K562 (cell line): Measurements from ENCODE around the gene PRDM11. TPM values are rescaled to one million over a fixed set of nuclear protein-coding genes. Genes with fewer than 3 reads are reported as not detected.
A peak's percentile ranks its signal among the peaks of the same experiment; 100 is the strongest.

ENCODE experiments used
- ATAC-seq: fragments of 200-7000 bp; cut with Tn5 transposase; 3 replicates; pipeline ENCODE4 v1.9.1; 2020; ENCODE audit warnings: moderate library complexity
- BruUV-seq: library from RNA; stranded (reverse); fragments of 400-500 nt; replicated peaks from 2 replicates; lab custom pipeline; 2021; lab: Mats Ljungman, UMichigan
- CTCF ChIA-PET: fragments of 300-600 bp; formaldehyde crosslinking; extraction: SDS; loops from one replicate; lab custom pipeline; 2021; ENCODE audit warnings: low intra/inter-chr PET ratio; lab: Yijun Ruan, JAX
- POLR2A ChIA-PET: fragments of 300-600, 350-650 bp; sonication (Branson Sonifier 250); formaldehyde crosslinking; extraction: SDS; loops from one replicate; lab custom pipeline; 2021; ENCODE audit warnings: antibody characterized with exemption, inconsistent platforms; lab: Yijun Ruan, JAX
- DNase-seq, 4 experiments: peaks; one replicate each; pipeline versions ENCODE4 v3.0.0 to v3.0.0-alpha.2; 2011 to 2018; ENCODE audit warnings: low spot score in 3 of 4, mixed read lengths in 3 of 4; ENCODE audit errors: extremely low read depth in 1 of 4
- FAIRE-seq: peaks from 2 replicates; lab custom pipeline; 2011; peaks lifted over from hg19 to GRCh38; lab: Jason Lieb, UNC
- H2AFZ ChIP-seq: 2 replicates; pipeline ENCODE4 v1.6.0; 2011; ENCODE audit warnings: low read depth, low read length, control low read depth, inconsistent platforms
- H3K27ac ChIP-seq: fragments of 200-600 bp; 3 replicates; pipeline ENCODE4 v1.8.0; 2011; ENCODE audit warnings: low read depth, mild to moderate bottlenecking, control low read depth, inconsistent platforms, low read length, moderate library complexity, mixed read lengths; ENCODE audit errors: extremely low read depth
- H3K27me3 ChIP-seq, 2 experiments: fragments of 300-600 bp in 1 of 2; 2 replicates in 1 of 2; 3 replicates in 1 of 2; pipeline versions ENCODE4 v1.6.0 to v1.8.0; 2011; ENCODE audit warnings: inconsistent platforms in 2 of 2, low read length in 2 of 2, mild to moderate bottlenecking in 1 of 2, mixed read lengths in 1 of 2, moderate library complexity in 1 of 2; ENCODE audit not compliant: control insufficient read depth in 2 of 2, insufficient read depth in 2 of 2
- H3K36me3 ChIP-seq: fragments of 300-600 bp; 3 replicates; pipeline ENCODE4 v1.8.0; 2011; ENCODE audit warnings: mild to moderate bottlenecking, low read length, inconsistent platforms; ENCODE audit not compliant: control insufficient read depth, insufficient read depth
- H3K4me1 ChIP-seq, 2 experiments: fragments of 200-600 bp in 1 of 2; replicated peaks in 1 of 2; 2 replicates in 1 of 2; 3 replicates in 1 of 2; pipeline versions ENCODE4 v1.5.1 to v1.8.0; 2011; ENCODE audit warnings: inconsistent platforms in 2 of 2, low read length in 2 of 2, mild to moderate bottlenecking in 1 of 2, mixed read lengths in 1 of 2, moderate library complexity in 1 of 2; ENCODE audit not compliant: control insufficient read depth in 2 of 2, insufficient read depth in 2 of 2
- H3K4me2 ChIP-seq: 2 replicates; pipeline ENCODE4 v1.6.1; 2011; ENCODE audit warnings: low read length, control low read depth, inconsistent platforms, mixed read lengths; ENCODE audit not compliant: insufficient read depth
- H3K4me3 ChIP-seq: fragments of 200-600 bp; sonication (generic), shearing (Covaris generic); 2 replicates; pipeline ENCODE4 v1.5.1; 2016; ENCODE audit warnings: control low read depth, inconsistent platforms
- H3K79me2 ChIP-seq: fragments of 200-600 bp; 3 replicates; pipeline ENCODE4 v1.8.0; 2011; ENCODE audit warnings: low read length, inconsistent platforms; ENCODE audit not compliant: control insufficient read depth, insufficient read depth
- H3K9ac ChIP-seq, 2 experiments: 2 replicates each; pipeline versions ENCODE4 v1.6.0 to v1.6.1; 2011; ENCODE audit warnings: low read depth in 2 of 2, low read length in 2 of 2, control low read depth in 1 of 2, inconsistent platforms in 1 of 2, mild to moderate bottlenecking in 1 of 2, mixed read lengths in 1 of 2; ENCODE audit not compliant: insufficient read depth in 1 of 2
- H3K9me1 ChIP-seq: one replicate; pipeline ENCODE4 v1.6.0; 2011; ENCODE audit warnings: inconsistent platforms, mild to moderate bottlenecking, low read length, moderate library complexity; ENCODE audit not compliant: control insufficient read depth, insufficient read depth
- H3K9me3 ChIP-seq: replicated peaks from 2 replicates; pipeline ENCODE4 v1.5.1; 2011; ENCODE audit warnings: low read depth, low read length, inconsistent platforms; ENCODE audit not compliant: control insufficient read depth, insufficient read depth
- H4K20me1 ChIP-seq: replicated peaks from 2 replicates; pipeline ENCODE4 v1.6.1; 2011; ENCODE audit warnings: low read length, inconsistent platforms, mixed read lengths; ENCODE audit not compliant: control insufficient read depth, insufficient read depth
- BRD4 ChIP-seq: fragments of 200-600 bp; sonication (generic); IDR thresholded peaks from 2 replicates; pipeline ENCODE4 v1.6.1; 2017; ENCODE audit warnings: inconsistent platforms
- CREB1 ChIP-seq, 2 experiments: sonication (generic) in 1 of 2; formaldehyde crosslinking in 1 of 2; IDR thresholded peaks; 2 replicates each; pipeline versions ENCODE4 v1.6.1 to v1.8.0; 2012 to 2022; ENCODE audit warnings: inconsistent platforms in 1 of 2, mild to moderate bottlenecking in 1 of 2, missing genetic modification reagents in 1 of 2, moderate library complexity in 1 of 2
- DMBX1 ChIP-seq: fragments of 250-450 bp; sonication (Bioruptor Pico); IDR thresholded peaks from 2 replicates; pipeline ENCODE4 v1.8.0; 2022; ENCODE audit warnings: inconsistent platforms, mild to moderate bottlenecking, moderate library complexity, borderline replicate concordance
- HDAC8 ChIP-seq: fragments of 450-650 bp; IDR thresholded peaks from 2 replicates; pipeline ENCODE4 v1.6.1; 2016; ENCODE audit warnings: mild to moderate bottlenecking, missing genetic modification characterization, moderate library complexity, missing compliant biosample characterization
- MYC ChIP-seq, 2 experiments: fragments of 250-450 bp in 1 of 2; sonication (Bioruptor Pico) in 1 of 2; IDR thresholded peaks; 2 replicates each; pipeline versions ENCODE4 v1.5.1 to v1.6.1; 2012 to 2021; ENCODE audit warnings: low read depth in 2 of 2, borderline replicate concordance in 1 of 2, improper control_type of control experiment in 1 of 2, low read length in 1 of 2, mild to moderate bottlenecking in 1 of 2, moderate library complexity in 1 of 2
- RBM25 ChIP-seq: fragments of 200-400 bp; formaldehyde crosslinking; IDR thresholded peaks from 2 replicates; pipeline ENCODE4 v1.6.1; 2018; ENCODE audit warnings: low read length, low read depth, moderate library complexity; ENCODE audit not compliant: severe bottlenecking
- RBM39 ChIP-seq: fragments of 200-400 bp; formaldehyde crosslinking; optimal IDR thresholded peaks from 2 replicates; pipeline ENCODE3; 2018; ENCODE audit warnings: low read depth, low read length
- TEAD2 ChIP-seq: fragments of 450-650 bp; IDR thresholded peaks from 2 replicates; pipeline ENCODE4 v1.6.1; 2016; ENCODE audit warnings: missing genetic modification characterization, control low read depth, missing compliant biosample characterization
- XRCC5 ChIP-seq: fragments of 200-400 bp; formaldehyde crosslinking; IDR thresholded peaks from 2 replicates; pipeline ENCODE4 v1.6.1; 2017; ENCODE audit warnings: low read depth, mild to moderate bottlenecking, low read length
- ZFP36 ChIP-seq: fragments of 150-350 bp; IDR thresholded peaks from 2 replicates; pipeline ENCODE4 v1.6.1; 2018; ENCODE audit warnings: low read length, low read depth; ENCODE audit not compliant: partially characterized antibody
- ZNF766 ChIP-seq: fragments of 200-800 bp; sonication (Bioruptor generic); conservative IDR thresholded peaks from 2 replicates; pipeline ENCODE4 v1.6.1; 2016; ENCODE audit warnings: missing genetic modification characterization, missing compliant biosample characterization
- WGBS: fragments of 100-300 bp; shearing (Covaris generic); methylation state at CpG from one replicate; pipeline ENCODE4 v1.1.6; 2016; ENCODE audit warnings: low coverage, mixed read lengths; ENCODE audit not compliant: insufficient coverage; ENCODE audit errors: missing lambda C conversion rate; 5-methylcytosine and 5-hydroxymethylcytosine counted together
- in situ Hi-C: fragments of 300-500 bp; cut with MboI; formaldehyde crosslinking; loops from 4 replicates; pipeline ENCODE4 v1.15.0; 2018; ENCODE audit warnings: inconsistent platforms, mixed read lengths
- intact Hi-C: fragments of 100-400 bp; cut with micrococcal nuclease; formaldehyde crosslinking; loops from 2 replicates; pipeline ENCODE4 v1.14.2; 2022
- polyA plus RNA-seq, 8 experiments: library from polyadenylated mRNA; depleted of rRNA in 4 of 8; stranded (reverse) in 5 of 8; unstranded in 3 of 8; fragments of >200 nt; fragmentation: Nextera tagmentation in 2 of 8; fragmentation: Illumina TruSeq in 1 of 8; extraction: Ambion mirVana in 2 of 8; extraction: Trizol in 1 of 8; gene quantifications; 2 replicates each; pipeline versions ENCODE4 v1.2.1 to v1.2.3, GENCODE V29; 2011 to 2014; ENCODE audit warnings: inconsistent platforms in 1 of 8, missing spikeins in 1 of 8
- total RNA-seq, 7 experiments: library from RNA; depleted of rRNA in 6 of 7; stranded (reverse); fragments of >200 nt in 6 of 7; fragmentation: Illumina TruSeq in 2 of 7; extraction: Trizol in 2 of 7; gene quantifications; 2 replicates each; pipeline versions ENCODE4 v1.2.1 to v1.2.3, GENCODE V29; 2011 to 2021; ENCODE audit warnings: low replicate concordance in 1 of 7
- TF ChIP-seq, protein P1 (sequence below): fragments of 250-450 bp; sonication (Bioruptor Pico); IDR thresholded peaks from 2 replicates; pipeline ENCODE4 v1.4.0; 2020; ENCODE audit warnings: borderline replicate concordance
- TF ChIP-seq, protein P2 (sequence below), 2 experiments: fragments of 250-450 bp in 1 of 2; fragments of 450-650 bp in 1 of 2; sonication (Bioruptor Pico) in 1 of 2; IDR thresholded peaks; 2 replicates each; pipeline versions ENCODE4 v1.6.1 to v1.8.0; 2016 to 2021; ENCODE audit warnings: mild to moderate bottlenecking in 2 of 2, moderate library complexity in 2 of 2, missing compliant biosample characterization in 1 of 2, missing genetic modification characterization in 1 of 2

PRDM11 gene
- total and polyA plus RNA-seq, 9 of the 15 experiments (the other 6 are each of a cell fraction or from before 2014, with no cell fraction given), result 0.01 to 1.1 (median 0.29) TPM

DNA sequence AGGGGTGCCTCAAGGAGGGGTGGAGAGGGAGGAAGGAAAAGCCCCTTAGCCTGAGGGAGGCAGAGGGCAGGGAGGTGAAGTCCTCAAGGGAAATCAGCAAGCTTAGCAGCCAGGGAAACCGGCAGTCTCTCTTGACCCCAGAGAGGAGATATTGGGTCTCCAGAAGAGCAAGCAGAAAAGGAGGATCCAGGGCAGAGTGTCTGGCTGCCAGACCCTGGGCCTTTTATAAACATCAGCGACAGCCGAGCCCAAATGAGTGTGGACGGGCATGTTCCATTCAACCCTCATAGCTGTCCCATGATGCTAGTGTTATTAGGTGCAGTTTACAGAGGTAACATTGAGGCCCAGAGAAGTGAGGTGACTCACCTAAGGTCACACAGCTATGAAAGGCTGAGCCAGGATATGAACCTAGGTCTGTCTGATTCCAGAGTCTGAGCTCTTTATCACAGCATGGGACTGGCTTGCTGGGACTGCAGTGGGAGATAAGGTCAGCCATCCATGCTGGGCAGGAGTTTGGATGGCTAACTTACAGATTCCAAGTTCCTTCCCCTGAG lies 9.3 kb downstream of the PRDM11 start:
- H3K9me3 ChIP-seq, result no peaks in the 10 kb centered on the region
- no TSS peak for BruUV-seq

DNA sequence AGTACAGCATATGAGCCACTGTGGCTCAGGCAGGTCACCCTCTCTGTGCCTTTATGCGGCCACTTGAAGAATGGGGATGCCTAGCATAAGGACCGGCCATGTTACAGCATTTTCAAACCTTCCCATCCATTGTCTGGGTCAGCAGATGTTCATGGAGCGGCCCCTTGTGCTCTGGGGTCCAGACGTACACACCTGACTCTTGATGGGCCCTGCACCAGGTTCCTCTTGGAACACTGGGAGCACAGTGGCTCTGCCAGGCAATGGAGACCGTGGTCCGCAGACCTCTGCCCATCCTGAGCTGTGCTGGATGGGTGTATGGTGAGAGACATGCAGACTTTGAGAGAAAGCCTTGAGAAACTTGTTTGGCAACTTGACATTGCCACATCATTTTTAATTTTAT lies 9.8 kb downstream of the PRDM11 start:
- intact Hi-C loops, result no loop called here
- ATAC-seq, result no peak
- no peak overlapping the region for H3K9ac ChIP-seq
- H2AFZ ChIP-seq, result no peak overlapping the region
- BruUV-seq, result no TSS peak
- WGBS, result 4% methylated on average over 6 of the region's 6 CpGs
- in situ Hi-C loops, result no loop called here
- H4K20me1 ChIP-seq, result no peaks in the 10 kb centered on the region
- no peaks in the 10 kb centered on the region for H3K9me1 ChIP-seq
- H3K4me2 ChIP-seq, result no peak overlapping the region
- DNase-seq, result no peak
- no peak for FAIRE-seq
- no peak overlapping the region for H3K4me3 ChIP-seq
- ChIA-PET POLR2A (interaction anchor here (0.7 to 1.1 kb wide), 2 partner anchors 199 to 361 kb away, joined by 3 to 4 read pairs; no protein-coding TSS in a partner anchor), CTCF (no interaction called here)
- H3K27me3 ChIP-seq, result peaks cover 5 to 66% of the 10 kb centered on the region in 2 experiments; a peak in 3 of 5 replicates
- peaks cover 0 to 10% of the 10 kb centered on the region in 2 experiments; a peak in 2 of 5 replicates for H3K4me1 ChIP-seq
- H3K79me2 ChIP-seq, result no peaks in the 10 kb centered on the region
- H3K27ac ChIP-seq, result no peak overlapping the region
- H3K36me3 ChIP-seq, result no peaks in the 10 kb centered on the region
- H3K9me3 ChIP-seq, result no peaks in the 10 kb centered on the region
- no peak for TF ChIP-seq HDAC8
- TF ChIP-seq MYC (IDR thresholded peaks at IDR 0.05; ENCODE audit: low read depth, low read length), result no peak
- no peak for TF ChIP-seq MYC (CRISPR knock-in tag; IDR thresholded peaks at IDR 0.05; ENCODE audit: borderline replicate concordance, low read depth)
- no peak for TF ChIP-seq CREB1 (IDR thresholded peaks at IDR 0.05)
- TF ChIP-seq CREB1 (CRISPR knock-in tag; IDR thresholded peaks at IDR 0.05), result no peak
- TF ChIP-seq, protein P1, sequence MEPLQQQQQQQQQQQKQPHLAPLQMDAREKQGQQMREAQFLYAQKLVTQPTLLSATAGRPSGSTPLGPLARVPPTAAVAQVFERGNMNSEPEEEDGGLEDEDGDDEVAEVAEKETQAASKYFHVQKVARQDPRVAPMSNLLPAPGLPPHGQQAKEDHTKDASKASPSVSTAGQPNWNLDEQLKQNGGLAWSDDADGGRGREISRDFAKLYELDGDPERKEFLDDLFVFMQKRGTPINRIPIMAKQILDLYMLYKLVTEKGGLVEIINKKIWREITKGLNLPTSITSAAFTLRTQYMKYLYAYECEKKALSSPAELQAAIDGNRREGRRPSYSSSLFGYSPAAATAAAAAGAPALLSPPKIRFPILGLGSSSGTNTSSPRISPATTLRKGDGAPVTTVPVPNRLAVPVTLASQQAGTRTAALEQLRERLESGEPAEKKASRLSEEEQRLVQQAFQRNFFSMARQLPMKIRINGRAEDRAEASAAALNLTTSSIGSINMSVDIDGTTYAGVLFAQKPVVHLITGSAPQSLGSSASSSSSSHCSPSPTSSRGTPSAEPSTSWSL (CRISPR knock-in tag), result no peak
- no peak for TF ChIP-seq ZNF766 (CRISPR knock-in tag)
- TF ChIP-seq TEAD2 (tag), result no peak
- TF ChIP-seq BRD4, result no peak
- TF ChIP-seq, protein P2, sequence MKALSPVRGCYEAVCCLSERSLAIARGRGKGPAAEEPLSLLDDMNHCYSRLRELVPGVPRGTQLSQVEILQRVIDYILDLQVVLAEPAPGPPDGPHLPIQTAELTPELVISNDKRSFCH (CRISPR knock-in tag; IDR thresholded peaks at IDR 0.05), result no peak
- TF ChIP-seq, protein P2 (tag; IDR thresholded peaks at IDR 0.05), result no peak
- no peak for TF ChIP-seq RBM39
- TF ChIP-seq XRCC5, result no peak

More for the DNA sequence above, 9.3 kb downstream of the PRDM11 start:
- TF ChIP-seq DMBX1 (CRISPR knock-in tag) (no peak), ZFP36 (peak; percentile 62), CREB1 (IDR thresholded peaks at IDR 0.05) (no peak), CREB1 (CRISPR knock-in tag; IDR thresholded peaks at IDR 0.05) (no peak), RBM25 (peak; percentile 42)
- no peaks in the 10 kb centered on the region for H4K20me1 ChIP-seq
- peaks cover 0 to 10% of the 10 kb centered on the region in 2 experiments; a peak in 2 of 5 replicates for H3K4me1 ChIP-seq
- peaks cover 3 to 66% of the 10 kb centered on the region in 2 experiments; a peak in 3 of 5 replicates for H3K27me3 ChIP-seq
- H3K4me3 ChIP-seq, result no peak overlapping the region
- H2AFZ ChIP-seq, result no peak overlapping the region
- no peaks in the 10 kb centered on the region for H3K79me2 ChIP-seq
- ChIA-PET POLR2A (interaction anchor here (0.7 to 2.0 kb wide), 3 partner anchors 9 to 199 kb away, joined by 3 to 4 read pairs (median 4); no protein-coding TSS in a partner anchor), CTCF (no interaction called here)
- no peak overlapping the region for H3K4me2 ChIP-seq
- no peaks in the 10 kb centered on the region for H3K36me3 ChIP-seq
- WGBS, result 3% methylated on average over 4 of the region's 4 CpGs
- intact Hi-C loops (no loop called here), in situ Hi-C loops (no loop called here)
- DNase-seq (no peak), ATAC-seq (no peak), FAIRE-seq (no peak)
- no peak overlapping the region for H3K9ac ChIP-seq
- H3K9me1 ChIP-seq, result no peaks in the 10 kb centered on the region
- no peak overlapping the region for H3K27ac ChIP-seq
